Activated CD4-positive, alpha-beta memory T cell treated with anti-CD3 and anti-CD28 coated beads, Interleukin-2, amount 10 ng/mL, durations not matched to agents 7 days and 5 days (primary cell): ENCODE measurements around the gene CSNK2A2. TPM values are rescaled to one million over a fixed set of nuclear protein-coding genes. Genes with fewer than 3 reads are reported as not detected.

Experiments
- CTCF ChIA-PET: fragments of 350-600 bp; sonication (Branson Sonifier 250); formaldehyde crosslinking; loops from one replicate; lab custom pipeline; 2021; ENCODE audit warnings: antibody characterized with exemption, inconsistent platforms; lab: Charles Lee
- POLR2A ChIA-PET: fragments of 350-600 bp; sonication (Branson Sonifier 250); formaldehyde crosslinking; loops from one replicate; lab custom pipeline; 2021; ENCODE audit warnings: antibody characterized with exemption; lab: Charles Lee
- DNase-seq: peaks from one replicate; pipeline ENCODE4 v3.0.0-alpha.2; 2020
- H3K27ac Mint-ChIP-seq: one replicate; pipeline ENCODE4 v1.8.0; 2021; ENCODE audit warnings: mild to moderate bottlenecking, mixed read lengths
- H3K27me3 Mint-ChIP-seq: one replicate; pipeline ENCODE4 v1.8.0; 2021; ENCODE audit warnings: mixed read lengths
- H3K36me3 Mint-ChIP-seq: one replicate; pipeline ENCODE4 v1.8.0; 2021; ENCODE audit warnings: low read depth, mixed read lengths
- H3K4me1 Mint-ChIP-seq: one replicate; pipeline ENCODE4 v1.8.0; 2021; ENCODE audit warnings: mixed read lengths
- H3K4me3 Mint-ChIP-seq: one replicate; pipeline ENCODE4 v1.8.0; 2021; ENCODE audit warnings: mild to moderate bottlenecking, mixed read lengths
- H3K9me3 Mint-ChIP-seq: one replicate; pipeline ENCODE4 v1.8.0; 2021; ENCODE audit warnings: mixed read lengths
- total RNA-seq, 2 experiments: library from RNA; stranded (reverse); gene quantifications; one replicate each; pipeline ENCODE4 v1.2.3, GENCODE V29; 2021

CSNK2A2 gene
- total RNA-seq, 2 experiments from 2014 or later: 67.5 to 67.9 TPM

DNA sequence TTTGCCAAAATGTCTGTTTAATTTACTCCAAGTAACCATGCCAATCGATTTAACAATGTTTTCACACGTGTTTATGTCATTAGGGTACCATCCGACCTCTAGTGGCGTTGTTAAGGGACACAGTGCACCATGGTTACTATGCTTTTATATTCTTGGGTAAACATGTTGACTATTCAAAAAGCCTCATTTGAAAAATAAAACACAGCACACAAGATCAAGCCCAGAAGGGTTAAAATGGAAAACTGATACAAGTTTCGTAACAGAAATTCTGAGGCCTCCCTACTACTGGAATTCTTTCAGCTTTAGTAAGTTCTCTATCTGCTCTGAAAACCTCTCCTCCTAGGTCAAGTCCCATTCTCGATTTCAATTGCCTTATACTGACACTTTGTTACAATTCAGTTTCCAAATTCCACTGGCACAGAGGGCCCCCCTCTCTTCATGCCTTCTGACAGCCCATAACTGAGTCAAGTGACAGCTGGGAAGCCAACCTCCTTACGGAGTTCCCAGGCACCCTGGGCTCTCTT, 70.8 kb downstream of the CSNK2A2 start:
- POLR2A ChIA-PET: interaction anchor here (1.0 to 1.8 kb wide), 2 partner anchors 50 to 102 kb away, joined by 3 to 5 read pairs; no protein-coding TSS in a partner anchor
- peak; percentile 34 for DNase-seq
- H3K9me3 Mint-ChIP-seq: no peaks in the 10 kb centered on the region

GRCh38 chr16:58126451-58126961, 71.4 kb downstream of the CSNK2A2 start:
- Mint-ChIP-seq H3K4me1 (peaks cover 54% of the 10 kb centered on the region), H3K4me3 (peak overlapping the region; percentile 87), H3K36me3 (no peaks in the 10 kb centered on the region), H3K9me3 (no peaks in the 10 kb centered on the region), H3K27me3 (no peaks in the 10 kb centered on the region), H3K27ac (no peak overlapping the region)
- ChIA-PET CTCF (interaction anchor here (1.0 to 1.7 kb wide), 5 partner anchors 11 to 550 kb away, joined by 3 to 7 read pairs (median 4); no protein-coding TSS in a partner anchor), POLR2A (interaction anchor here (1.8 kb wide), 1 partner anchor 102 kb away, joined by 5 read pairs; no protein-coding TSS in a partner anchor)
- no peak for DNase-seq

More for the DNA sequence above, 70.8 kb downstream of the CSNK2A2 start:
- peak overlapping the region; percentile 87 for H3K4me3 Mint-ChIP-seq
- no peaks in the 10 kb centered on the region for H3K27me3 Mint-ChIP-seq
- no peaks in the 10 kb centered on the region for H3K36me3 Mint-ChIP-seq
- H3K27ac Mint-ChIP-seq: peak overlapping the region; percentile 80
- CTCF ChIA-PET: interaction anchor here (1.0 to 1.7 kb wide), 8 partner anchors 10 to 551 kb away, joined by 3 to 7 read pairs (median 3); no protein-coding TSS in a partner anchor
- peaks cover 48% of the 10 kb centered on the region for H3K4me1 Mint-ChIP-seq

- Mint-ChIP-seq H3K9me3 (no peaks in the 10 kb centered on the region), H3K4me1 (peaks cover 59% of the 10 kb centered on the region), H3K27ac (peak overlapping the region; percentile 52), H3K27me3 (no peaks in the 10 kb centered on the region), H3K36me3 (no peaks in the 10 kb centered on the region), H3K4me3 (no peak overlapping the region)
- DNase-seq: no peak
- CTCF ChIA-PET: interaction anchor here (1.0 to 1.7 kb wide), 6 partner anchors 11 to 549 kb away, joined by 3 to 7 read pairs (median 4); no protein-coding TSS in a partner anchor
- POLR2A ChIA-PET: interaction anchor here (1.8 kb wide), 1 partner anchor 101 kb away, joined by 5 read pairs; no protein-coding TSS in a partner anchor
Observed at GRCh38 chr16:58125781-58126335, 72.0 kb downstream of the CSNK2A2 start.

GRCh38 chr16:58125041-58125440, 72.9 kb downstream of the CSNK2A2 start:
- POLR2A ChIA-PET: no interaction called here
- H3K9me3 Mint-ChIP-seq: no peaks in the 10 kb centered on the region
- peaks cover 64% of the 10 kb centered on the region for H3K4me1 Mint-ChIP-seq
- H3K4me3 Mint-ChIP-seq: no peak overlapping the region
- no peak overlapping the region for H3K27ac Mint-ChIP-seq
- no peaks in the 10 kb centered on the region for H3K36me3 Mint-ChIP-seq
- DNase-seq: no peak
- CTCF ChIA-PET: interaction anchor here (1.0 to 1.7 kb wide), 2 partner anchors 30 to 101 kb away, joined by 3 to 7 read pairs; no protein-coding TSS in a partner anchor
- no peaks in the 10 kb centered on the region for H3K27me3 Mint-ChIP-seq

GRCh38 chr16:58124601-58124915, 73.3 kb downstream of the CSNK2A2 start:
- no peaks in the 10 kb centered on the region for H3K27me3 Mint-ChIP-seq
- CTCF ChIA-PET: no interaction called here
- no peaks in the 10 kb centered on the region for H3K36me3 Mint-ChIP-seq

DNA sequence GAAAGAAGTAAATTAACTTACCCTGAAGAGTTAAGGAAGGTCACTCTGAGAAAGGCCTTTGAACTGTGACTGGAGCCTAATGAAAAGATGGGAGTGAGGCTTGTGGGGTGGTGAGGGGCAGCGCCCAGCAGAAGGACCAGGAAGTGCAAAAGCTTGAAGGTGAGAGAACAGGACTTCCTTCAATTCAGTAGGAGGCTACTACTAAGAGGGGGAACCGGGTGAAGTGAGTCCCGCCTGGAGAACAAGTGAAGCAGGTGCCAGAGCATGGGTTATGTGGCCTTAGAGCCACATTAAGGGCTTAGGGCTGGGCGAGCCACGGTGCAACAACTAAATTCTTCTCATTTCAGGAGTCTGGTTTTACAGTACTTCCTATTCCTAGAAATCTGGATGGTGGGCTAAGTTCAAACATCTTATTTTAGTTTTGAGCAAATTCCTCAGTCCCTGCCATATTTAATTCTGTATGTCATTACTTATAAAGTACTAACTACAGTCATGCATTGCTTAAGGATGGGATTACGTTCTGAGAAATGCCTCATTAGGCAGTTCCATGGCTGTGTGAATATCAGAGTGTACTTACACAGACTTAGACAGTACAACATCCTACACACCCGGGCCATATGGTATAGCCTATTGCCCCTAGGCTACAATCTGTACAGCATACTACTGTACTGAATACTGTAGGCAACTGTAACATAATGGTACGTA, 73.9 kb downstream of the CSNK2A2 start:
- peak overlapping the region; percentile 6 for H3K27ac Mint-ChIP-seq
- H3K9me3 Mint-ChIP-seq: no peaks in the 10 kb centered on the region
- H3K27me3 Mint-ChIP-seq: no peaks in the 10 kb centered on the region
- no peaks in the 10 kb centered on the region for H3K36me3 Mint-ChIP-seq
- H3K4me3 Mint-ChIP-seq: no peak overlapping the region
- ChIA-PET CTCF (no interaction called here), POLR2A (interaction anchor here (0.8 kb wide), 1 partner anchor 532 kb away, joined by 3 read pairs; no protein-coding TSS in a partner anchor)
- no peak for DNase-seq
- peaks cover 59% of the 10 kb centered on the region for H3K4me1 Mint-ChIP-seq

More at GRCh38 chr16:58124601-58124915, 73.3 kb downstream of the CSNK2A2 start:
- Mint-ChIP-seq H3K4me3 (no peak overlapping the region), H3K27ac (no peak overlapping the region), H3K4me1 (peaks cover 62% of the 10 kb centered on the region), H3K9me3 (no peaks in the 10 kb centered on the region)
- POLR2A ChIA-PET: no interaction called here
- no peak for DNase-seq

GRCh38 chr16:58121132-58121531, 76.8 kb downstream of the CSNK2A2 start:
- Mint-ChIP-seq H3K27ac (no peak overlapping the region), H3K36me3 (peaks cover 1% of the 10 kb centered on the region), H3K27me3 (no peaks in the 10 kb centered on the region), H3K4me3 (no peak overlapping the region), H3K4me1 (peaks cover 36% of the 10 kb centered on the region), H3K9me3 (no peaks in the 10 kb centered on the region)
- DNase-seq: no peak
- ChIA-PET POLR2A (interaction anchor here (0.9 to 1.4 kb wide), 2 partner anchors 9 to 11 kb away, joined by 3 to 5 read pairs; partner anchors contain the start of gene CFAP20), CTCF (interaction anchor here (0.6 to 2.1 kb wide), 9 partner anchors 8 to 545 kb away, joined by 3 to 11 read pairs (median 4); partner anchors contain the start of genes CFAP20 and MMP15)

DNA sequence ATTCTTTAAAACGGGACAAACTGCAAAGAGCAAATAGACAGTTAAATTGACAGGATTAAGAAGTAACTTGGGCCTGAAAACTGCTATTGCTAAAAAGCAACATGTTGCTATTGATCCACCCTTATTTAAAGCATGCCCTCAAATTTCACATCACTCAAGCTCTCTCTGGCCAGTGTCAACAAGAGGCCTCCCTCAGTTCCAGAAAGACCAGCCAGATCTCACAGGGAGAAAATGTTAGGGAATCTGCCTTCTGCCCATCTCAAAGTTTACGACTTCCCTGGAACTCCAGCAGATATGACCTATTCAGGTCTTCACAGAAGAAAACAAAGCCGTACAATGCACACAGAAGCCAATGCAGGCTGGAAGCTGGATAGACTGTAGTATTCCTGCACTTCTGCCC, 77.7 kb downstream of the CSNK2A2 start:
- CTCF ChIA-PET: interaction anchor here (2.1 kb wide), 1 partner anchor 9 kb away, joined by 11 read pairs; the partner anchor contains the start of gene CFAP20
- H3K27me3 Mint-ChIP-seq: no peaks in the 10 kb centered on the region

GRCh38 chr16:58119509-58119845, 78.4 kb downstream of the CSNK2A2 start:
- ChIA-PET CTCF (interaction anchor here (1.3 to 2.1 kb wide), 2 partner anchors 10 to 22 kb away, joined by 3 to 11 read pairs; partner anchors contain the start of gene CFAP20), POLR2A (no interaction called here)
- Mint-ChIP-seq H3K36me3 (peaks cover 18% of the 10 kb centered on the region), H3K27me3 (no peaks in the 10 kb centered on the region), H3K4me3 (no peak overlapping the region), H3K9me3 (no peaks in the 10 kb centered on the region), H3K27ac (no peak overlapping the region), H3K4me1 (peaks cover 29% of the 10 kb centered on the region)
- DNase-seq: no peak

More for the DNA sequence above, 77.7 kb downstream of the CSNK2A2 start:
- DNase-seq: no peak
- H3K36me3 Mint-ChIP-seq: peaks cover 10% of the 10 kb centered on the region
- H3K4me1 Mint-ChIP-seq: peaks cover 30% of the 10 kb centered on the region
- H3K4me3 Mint-ChIP-seq: no peak overlapping the region
- no peak overlapping the region for H3K27ac Mint-ChIP-seq
- POLR2A ChIA-PET: interaction anchor here (0.9 to 1.4 kb wide), 2 partner anchors 9 to 10 kb away, joined by 3 to 5 read pairs; partner anchors contain the start of gene CFAP20
- H3K9me3 Mint-ChIP-seq: no peaks in the 10 kb centered on the region

- ChIA-PET POLR2A (no interaction called here), CTCF (interaction anchor here (1.3 kb wide), 1 partner anchor 21 kb away, joined by 3 read pairs; no protein-coding TSS in a partner anchor)
- Mint-ChIP-seq H3K4me3 (no peak overlapping the region), H3K4me1 (peaks cover 24% of the 10 kb centered on the region), H3K27me3 (no peaks in the 10 kb centered on the region), H3K36me3 (peaks cover 23% of the 10 kb centered on the region), H3K9me3 (no peaks in the 10 kb centered on the region), H3K27ac (no peak overlapping the region)
- no peak for DNase-seq
Observed at GRCh38 chr16:58118801-58119508, 79.0 kb downstream of the CSNK2A2 start.

DNA sequence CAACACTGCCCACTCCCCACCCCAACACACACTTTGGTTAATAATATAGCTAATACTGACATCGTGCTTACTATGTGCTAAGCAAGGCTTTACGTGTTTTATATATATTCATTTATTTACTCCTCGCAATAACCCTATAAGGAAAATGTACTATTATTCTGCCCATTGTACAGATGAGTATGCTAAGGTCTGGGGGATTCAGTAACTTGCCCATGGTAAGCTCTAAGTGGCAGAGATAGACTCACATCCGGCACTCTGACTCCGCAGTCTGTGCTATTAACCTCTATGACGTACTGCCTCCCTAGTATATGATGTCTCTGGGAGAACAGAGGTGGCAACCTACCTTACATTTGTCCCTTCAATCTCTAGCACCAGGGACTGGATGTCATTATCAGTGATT, 81.4 kb downstream of the CSNK2A2 start:
- peaks cover 11% of the 10 kb centered on the region for H3K4me1 Mint-ChIP-seq
- H3K4me3 Mint-ChIP-seq: no peak overlapping the region
- no peaks in the 10 kb centered on the region for H3K9me3 Mint-ChIP-seq
- ChIA-PET CTCF (interaction anchor here (1.4 kb wide), 1 partner anchor 19 kb away, joined by 3 read pairs; no protein-coding TSS in a partner anchor), POLR2A (no interaction called here)
- DNase-seq: no peak
- no peak overlapping the region for H3K27ac Mint-ChIP-seq
- H3K36me3 Mint-ChIP-seq: peaks cover 36% of the 10 kb centered on the region
- H3K27me3 Mint-ChIP-seq: no peaks in the 10 kb centered on the region

DNA sequence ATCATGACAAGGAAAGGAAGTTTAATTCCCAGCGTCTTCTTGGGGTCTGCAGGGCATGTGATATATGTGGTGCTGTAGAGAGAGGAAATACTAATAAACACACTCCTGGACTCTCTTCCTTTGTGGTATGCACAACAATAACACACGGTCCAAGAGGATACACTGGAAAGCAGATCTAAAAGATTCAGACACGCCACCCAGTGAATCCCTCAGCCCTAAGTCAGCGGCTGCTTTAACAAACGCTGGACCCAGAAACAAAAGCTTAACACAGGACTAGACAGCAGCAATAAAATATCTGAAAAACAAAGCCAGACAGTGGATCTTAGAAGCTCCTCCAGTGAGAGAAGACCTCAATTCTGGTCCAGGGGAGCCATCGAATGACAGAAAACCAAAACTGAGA, 81.8 kb downstream of the CSNK2A2 start:
- Mint-ChIP-seq H3K4me1 (peaks cover 8% of the 10 kb centered on the region), H3K4me3 (no peak overlapping the region), H3K27ac (no peak overlapping the region), H3K9me3 (no peaks in the 10 kb centered on the region), H3K36me3 (peaks cover 36% of the 10 kb centered on the region), H3K27me3 (no peaks in the 10 kb centered on the region)
- no peak for DNase-seq
- ChIA-PET POLR2A (no interaction called here), CTCF (interaction anchor here (1.4 kb wide), 1 partner anchor 18 kb away, joined by 3 read pairs; no protein-coding TSS in a partner anchor)
